UCSD-AML1 (cell line): ENCODE measurements around the gene GJB2.

ENCODE experiments used
- DNase-seq: peaks from one replicate; lab custom pipeline; 2025; ENCODE audit not compliant: unreplicated experiment; lab: John Stamatoyannopoulos, UW

The GJB2 gene

GRCh38 chr13:20192836-20193161 lies at the start of gene GJB2:
GJB2 (minus strand) TSS chr13:20192938; CDS start chr13:20189581, 3,357 bp downstream.
- no peak for DNase-seq

GRCh38 chr13:20241593-20241992 lies 48.9 kb upstream of the GJB2 start:
- no peak for DNase-seq

- no peak for DNase-seq
These were observed 47.0 kb upstream of the GJB2 start for GRCh38 chr13:20239748-20240147.

GRCh38 chr13:20232556-20233277 lies 40.0 kb upstream of the GJB2 start:
- DNase-seq = no peak

GRCh38 chr13:20231839-20232555 lies 39.3 kb upstream of the GJB2 start, which contains the start of gene GJB6:
GJB6 (minus strand) TSS chr13:20232319; CDS start chr13:20223480, 8,839 bp downstream.
- no peak for DNase-seq

- no peak for DNase-seq
These were observed 38.4 kb upstream of the GJB2 start for GRCh38 chr13:20230913-20231838.

- DNase-seq = no peak
These were observed 35.0 kb upstream of the GJB2 start for GRCh38 chr13:20227730-20228129.

- no peak for DNase-seq
These were observed 34.5 kb upstream of the GJB2 start for GRCh38 chr13:20227288-20227687.

- DNase-seq = no peak
These were observed 29.8 kb upstream of the GJB2 start for GRCh38 chr13:20222553-20222952.

GRCh38 chr13:20221772-20222171 lies 29.0 kb upstream of the GJB2 start:
- no peak for DNase-seq

- no peak for DNase-seq
These were observed 26.8 kb upstream of the GJB2 start for GRCh38 chr13:20219577-20219976.

- no peak for DNase-seq
These were observed 24.4 kb upstream of the GJB2 start for GRCh38 chr13:20217168-20217567.

GRCh38 chr13:20209948-20210347 lies 17.2 kb upstream of the GJB2 start:
- no peak for DNase-seq

- DNase-seq = no peak
These were observed 14.0 kb upstream of the GJB2 start for GRCh38 chr13:20206698-20207235.

GRCh38 chr13:20206065-20206697 lies 13.4 kb upstream of the GJB2 start:
- DNase-seq = no peak

- no peak for DNase-seq
These were observed 6.0 kb upstream of the GJB2 start for GRCh38 chr13:20198781-20199180.

GRCh38 chr13:20197361-20197834 lies 4.7 kb upstream of the GJB2 start:
- DNase-seq = no peak

- no peak for DNase-seq
These were observed 3.1 kb upstream of the GJB2 start for GRCh38 chr13:20195801-20196200.

GRCh38 chr13:20193907-20194631 lies 1.3 kb upstream of the GJB2 start:
- no peak for DNase-seq
